Fibroblast of skin of left quadriceps (primary cell): ENCODE data around the gene GCNT1.
"Not testable (repeated sequence)": the region's sequence is repeated elsewhere in the genome, so short reads cannot be mapped to it uniquely, and the experiment has no call there.

ENCODE experiments used
- DNase-seq, 2 experiments: peaks; one replicate each; pipeline ENCODE4 v3.0.0-alpha.2; 2013; ENCODE audit warnings: low read depth in 2 of 2

Gene GCNT1

GRCh38 chr9:76443887-76444286, 15.1 kb upstream of the GCNT1 start:
- no peak for DNase-seq

GRCh38 chr9:76444322-76444929, 14.6 kb upstream of the GCNT1 start:
- no peak for DNase-seq

GRCh38 chr9:76445976-76446375, 13.0 kb upstream of the GCNT1 start:
- DNase-seq = no peak

- DNase-seq = no peak
Observed at GRCh38 chr9:76448501-76448900, 10.5 kb upstream of the GCNT1 start.

- peak in 1 of 2 experiments; percentile 39 for DNase-seq
Observed at GRCh38 chr9:76451234-76451633, 7.7 kb upstream of the GCNT1 start.

- DNase-seq = no peak
Observed at GRCh38 chr9:76452839-76453238, 6.1 kb upstream of the GCNT1 start.

- DNase-seq = no peak
Observed at GRCh38 chr9:76453785-76454184, 5.2 kb upstream of the GCNT1 start.

GRCh38 chr9:76454311-76454710, 4.7 kb upstream of the GCNT1 start:
- DNase-seq = no peak

- no peak for DNase-seq
Observed at GRCh38 chr9:76456202-76456926, 2.6 kb upstream of the GCNT1 start.

- no peak for DNase-seq
Observed at GRCh38 chr9:76459694-76460635, 983 bp downstream of the GCNT1 start.

GRCh38 chr9:76462126-76462525, 3.1 kb downstream of the GCNT1 start:
- DNase-seq = no peak

- no peak for DNase-seq
Observed at GRCh38 chr9:76463211-76463610, 4.2 kb downstream of the GCNT1 start.

GRCh38 chr9:76464706-76465105, 5.7 kb downstream of the GCNT1 start:
- DNase-seq = no peak

- DNase-seq = no peak
Observed at GRCh38 chr9:76465442-76466298, 6.7 kb downstream of the GCNT1 start.

GRCh38 chr9:76466299-76466605, 7.3 kb downstream of the GCNT1 start:
- no peak for DNase-seq

- DNase-seq = no peak
Observed at GRCh38 chr9:76474419-76474818, 15.4 kb downstream of the GCNT1 start.

- no peak for DNase-seq
Observed at GRCh38 chr9:76475686-76476085, 16.7 kb downstream of the GCNT1 start.

GRCh38 chr9:76477818-76478217, 18.8 kb downstream of the GCNT1 start:
- DNase-seq = not testable (repeated sequence)

- DNase-seq = no peak
Observed at GRCh38 chr9:76478226-76478625, 19.2 kb downstream of the GCNT1 start.

GRCh38 chr9:76479337-76479736, 20.4 kb downstream of the GCNT1 start:
- DNase-seq = not testable (repeated sequence)

GRCh38 chr9:76486151-76486550, 27.2 kb downstream of the GCNT1 start:
- DNase-seq = no peak
